HG03280 (cell line): Measurements from ENCODE around the gene APC2.

Source experiments
- ATAC-seq: cut with Tn5 transposase; IDR thresholded peaks from one replicate; pipeline ENCODE4 v1.9.1; 2021; ENCODE audit warnings: mild to moderate bottlenecking, moderate library complexity; ENCODE audit not compliant: unreplicated experiment

Gene APC2

GRCh38 chr19:1465191-1466016 lies 15.5 kb downstream of the APC2 start:
- ATAC-seq, result no peak

- no peak for ATAC-seq
These were observed 16.1 kb downstream of the APC2 start for GRCh38 chr19:1466018-1466460.

- ATAC-seq, result no peak
These were observed 16.7 kb downstream of the APC2 start for GRCh38 chr19:1466461-1467214.

DNA sequence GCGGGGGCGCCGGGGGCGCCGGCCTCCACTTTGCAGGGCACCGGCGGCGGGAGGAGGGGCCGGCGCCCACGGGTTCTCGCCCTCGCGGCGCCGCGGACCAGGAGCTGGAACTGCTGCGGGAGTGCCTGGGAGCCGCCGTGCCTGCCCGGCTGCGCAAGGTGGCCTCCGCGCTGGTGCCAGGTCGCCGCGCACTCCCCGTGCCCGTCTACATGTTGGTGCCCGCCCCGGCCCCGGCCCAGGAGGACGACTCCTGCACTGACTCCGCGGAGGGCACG lies 17.2 kb downstream of the APC2 start:
- ATAC-seq, result no peak

GRCh38 chr19:1467490-1468273 lies 17.8 kb downstream of the APC2 start:
- ATAC-seq, result no peak

DNA sequence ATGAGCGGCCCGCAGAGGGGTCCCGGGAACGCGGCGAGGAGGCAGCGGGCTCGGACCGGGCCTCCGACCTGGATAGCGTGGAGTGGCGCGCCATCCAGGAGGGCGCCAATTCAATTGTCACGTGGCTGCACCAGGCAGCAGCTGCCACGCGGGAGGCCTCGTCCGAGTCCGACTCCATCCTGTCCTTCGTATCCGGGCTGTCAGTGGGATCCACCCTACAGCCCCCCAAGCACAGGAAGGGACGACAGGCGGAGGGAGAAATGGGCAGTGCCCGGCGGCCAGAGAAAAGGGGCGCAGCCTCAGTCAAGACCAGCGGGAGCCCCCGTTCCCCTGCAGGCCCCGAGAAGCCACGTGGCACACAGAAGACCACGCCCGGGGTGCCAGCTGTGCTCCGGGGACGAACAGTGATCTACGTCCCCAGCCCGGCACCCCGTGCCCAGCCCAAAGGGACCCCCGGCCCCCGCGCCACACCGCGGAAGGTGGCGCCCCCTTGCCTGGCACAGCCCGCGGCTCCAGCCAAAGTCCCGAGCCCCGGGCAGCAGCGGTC lies 18.4 kb downstream of the APC2 start:
- ATAC-seq, result no peak

- no peak for ATAC-seq
These were observed 18.9 kb downstream of the APC2 start for GRCh38 chr19:1468821-1469254.

DNA sequence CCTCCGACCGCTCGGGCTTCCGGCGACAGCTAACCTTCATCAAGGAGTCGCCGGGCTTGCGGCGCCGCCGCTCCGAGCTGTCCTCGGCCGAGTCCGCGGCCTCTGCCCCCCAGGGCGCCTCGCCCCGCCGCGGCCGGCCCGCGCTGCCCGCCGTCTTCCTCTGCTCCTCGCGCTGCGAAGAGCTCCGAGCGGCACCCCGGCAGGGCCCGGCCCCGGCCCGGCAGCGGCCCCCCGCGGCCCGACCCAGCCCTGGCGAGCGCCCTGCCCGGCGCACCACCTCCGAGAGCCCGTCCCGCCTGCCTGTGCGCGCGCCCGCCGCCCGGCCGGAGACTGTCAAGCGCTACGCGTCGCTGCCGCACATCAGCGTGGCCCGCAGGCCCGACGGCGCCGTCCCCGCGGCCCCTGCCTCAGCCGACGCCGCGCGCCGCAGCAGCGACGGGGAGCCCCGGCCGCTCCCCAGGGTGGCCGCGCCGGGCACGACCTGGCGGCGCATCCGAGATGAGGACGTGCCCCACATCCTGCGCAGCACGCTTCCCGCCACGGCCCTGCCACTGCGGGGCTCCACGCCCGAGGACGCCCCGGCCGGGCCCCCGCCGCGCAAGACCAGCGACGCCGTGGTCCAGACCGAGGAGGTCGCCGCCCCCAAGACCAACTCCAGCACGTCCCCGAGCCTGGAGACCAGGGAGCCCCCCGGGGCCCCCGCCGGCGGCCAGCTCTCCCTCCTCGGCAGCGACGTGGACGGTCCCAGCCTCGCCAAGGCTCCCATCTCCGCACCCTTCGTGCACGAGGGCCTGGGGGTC lies 19.5 kb downstream of the APC2 start:
- ATAC-seq, result no peak

GRCh38 chr19:1470055-1470304 lies 20.1 kb downstream of the APC2 start:
- no peak for ATAC-seq

DNA sequence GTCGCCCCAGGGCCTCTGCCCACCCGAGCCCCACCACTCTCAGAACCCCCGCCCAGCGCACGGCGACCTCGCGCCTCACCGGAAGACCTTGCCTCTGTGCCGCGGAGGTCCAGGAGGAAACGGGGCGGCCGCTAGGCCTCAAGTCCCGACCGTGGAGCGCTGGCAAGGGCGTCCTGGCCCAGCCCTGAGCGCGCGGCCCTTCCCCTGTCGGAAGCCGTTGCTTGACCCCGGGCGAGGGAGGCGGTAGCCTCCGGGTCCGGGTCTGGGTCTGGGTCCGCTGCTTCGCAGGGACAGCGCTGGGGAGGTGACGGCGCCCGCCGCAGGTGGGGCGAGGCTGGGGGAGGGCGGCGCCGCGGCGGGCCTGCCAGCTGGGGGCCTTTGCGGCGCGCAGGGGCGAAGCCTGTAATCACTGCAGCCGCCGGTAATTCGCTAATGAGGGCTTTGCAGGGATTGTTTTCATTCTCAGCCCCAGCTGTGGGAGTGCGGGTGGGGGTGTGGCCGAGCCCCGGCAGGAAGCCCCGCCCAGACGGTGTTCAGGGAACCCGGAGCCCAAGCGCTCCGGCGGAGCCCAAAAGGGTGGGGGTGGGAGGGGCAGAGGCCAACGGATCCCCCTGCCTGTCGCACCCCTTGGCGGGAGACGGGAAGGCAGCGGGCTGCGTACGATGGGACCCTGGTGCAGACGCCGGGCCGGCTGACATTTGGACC lies 20.5 kb downstream of the APC2 start:
- ATAC-seq, result no peak

- no peak for ATAC-seq
These were observed 21.1 kb downstream of the APC2 start for GRCh38 chr19:1471010-1471514.

GRCh38 chr19:1471515-1472160 lies 21.7 kb downstream of the APC2 start:
- no peak for ATAC-seq

GRCh38 chr19:1472231-1473084 lies 22.5 kb downstream of the APC2 start:
- no peak for ATAC-seq

DNA sequence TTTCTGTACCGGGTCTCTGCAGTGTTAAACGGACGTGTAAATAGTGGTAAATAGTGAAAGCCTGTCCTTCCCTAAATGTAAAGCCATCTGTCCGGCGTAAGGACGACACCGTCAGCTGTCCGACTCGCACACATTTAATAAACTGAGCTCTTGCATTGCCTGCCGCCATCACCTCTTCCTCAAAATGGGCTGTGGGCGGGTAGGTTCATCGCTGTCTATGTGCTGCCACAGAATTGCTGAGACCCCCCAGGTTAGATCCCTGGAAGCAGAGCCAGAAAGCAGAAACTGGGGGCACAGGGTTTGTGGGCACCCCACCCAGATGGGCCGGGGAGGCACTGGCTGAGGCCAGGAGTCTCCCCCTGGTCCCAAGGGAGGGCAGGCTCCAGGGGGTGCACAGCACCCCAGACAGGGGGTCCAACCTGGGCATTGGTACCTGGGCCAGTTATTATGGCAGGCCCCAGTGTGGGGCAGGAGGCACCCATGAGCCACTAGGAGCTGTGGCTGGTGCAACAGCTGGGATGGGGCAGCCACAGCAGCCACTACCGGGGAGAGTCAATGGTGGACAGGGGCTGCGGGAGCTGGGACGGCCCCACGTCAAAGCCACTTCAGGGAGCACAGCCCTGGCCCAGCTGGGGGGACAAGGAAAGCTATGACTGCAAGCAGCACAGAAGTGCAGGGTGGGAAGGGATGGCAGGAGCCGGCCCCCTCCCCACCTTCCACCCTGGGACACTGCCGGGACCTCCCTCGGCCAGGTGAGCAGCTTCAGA lies 23.3 kb downstream of the APC2 start:
- ATAC-seq, result no peak

- ATAC-seq, result no peak
These were observed 24.3 kb downstream of the APC2 start for GRCh38 chr19:1474011-1474764.

DNA sequence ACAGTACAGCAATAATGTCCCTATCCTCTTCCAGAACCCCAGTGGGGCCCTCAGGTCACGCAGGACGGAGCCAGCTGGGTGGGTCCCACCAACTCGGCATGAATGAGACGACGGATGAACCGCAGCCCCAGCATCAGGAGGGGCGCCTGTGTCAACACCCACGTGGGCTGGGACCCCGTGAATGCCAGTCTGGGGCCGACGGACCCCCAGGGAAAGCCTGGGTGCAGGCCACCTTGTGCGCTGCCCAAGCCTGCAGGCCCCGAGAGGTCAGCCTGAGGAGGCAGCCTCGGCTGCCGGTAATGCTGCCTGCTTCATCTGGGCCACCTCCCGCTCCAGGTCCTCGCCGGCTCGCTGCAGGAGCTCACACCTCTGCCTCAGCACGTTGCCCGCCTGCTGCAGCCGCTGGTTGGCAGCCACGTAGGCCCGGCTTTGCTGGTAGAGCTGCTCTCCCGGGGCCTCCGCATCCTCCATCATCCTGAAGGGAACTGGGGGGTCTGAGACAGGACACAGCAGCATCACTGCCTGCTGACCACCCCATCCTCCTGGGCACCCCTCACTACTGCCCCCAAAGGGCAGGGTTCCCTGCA lies 24.9 kb downstream of the APC2 start:
- ATAC-seq, result no peak
